Kidney epithelial cell (primary cell): Measurements from ENCODE around the gene MC1R. TPM values are rescaled to one million over a fixed set of nuclear protein-coding genes. Genes with fewer than 3 reads are reported as not detected.

Experiments used
- DNase-seq: peaks from one replicate; pipeline ENCODE4 v3.0.0-alpha.2; 2010; ENCODE audit warnings: low read depth
- H3K27me3 ChIP-seq: 2 replicates; pipeline ENCODE4 v1.6.0; 2011; ENCODE audit warnings: low read length; ENCODE audit not compliant: control insufficient read depth, insufficient read depth
- H3K36me3 ChIP-seq: 2 replicates; pipeline ENCODE4 v1.5.1; 2011; ENCODE audit warnings: low read length; ENCODE audit not compliant: control insufficient read depth, insufficient read depth
- H3K4me3 ChIP-seq: 2 replicates; pipeline ENCODE4 v1.5.1; 2011; ENCODE audit warnings: low read depth, mild to moderate bottlenecking, control low read depth, low read length
- CTCF ChIP-seq: IDR thresholded peaks from 2 replicates; pipeline ENCODE4 v1.5.1; 2011; ENCODE audit warnings: mild to moderate bottlenecking, moderate library complexity, low read length, control low read depth, inconsistent platforms; ENCODE audit not compliant: insufficient read depth, poor library complexity, severe bottlenecking
- total RNA-seq: library from RNA; depleted of rRNA; stranded (reverse); fragments of >200 nt; gene quantifications from 2 replicates; pipeline ENCODE4 v1.2.3, GENCODE V29; 2015

Gene MC1R
- total RNA-seq, 1 donor from 2014 or later = 3.0 TPM

- no peak for DNase-seq
- Histone ChIP-seq H3K36me3 (peaks cover 7% of the 10 kb centered on the region), H3K4me3 (no peak overlapping the region), H3K27me3 (no peaks in the 10 kb centered on the region)
- TF ChIP-seq CTCF = no peak
These were observed 31.4 kb upstream of the MC1R start for GRCh38 chr16:89887243-89887642.

- no peak for DNase-seq
- no peak for TF ChIP-seq CTCF
- H3K36me3 ChIP-seq = peaks cover 4% of the 10 kb centered on the region
- no peak overlapping the region for H3K4me3 ChIP-seq
- no peaks in the 10 kb centered on the region for H3K27me3 ChIP-seq
These were observed 28.5 kb upstream of the MC1R start for GRCh38 chr16:89890200-89890599.

- Histone ChIP-seq H3K36me3 (peaks cover 3% of the 10 kb centered on the region), H3K4me3 (no peak overlapping the region), H3K27me3 (no peaks in the 10 kb centered on the region)
- no peak for DNase-seq
- no peak for TF ChIP-seq CTCF
These were observed 27.6 kb upstream of the MC1R start for GRCh38 chr16:89890886-89891657.

GRCh38 chr16:89892055-89892630 lies 26.5 kb upstream of the MC1R start:
- DNase-seq = no peak
- Histone ChIP-seq H3K4me3 (no peak overlapping the region), H3K27me3 (no peaks in the 10 kb centered on the region), H3K36me3 (peaks cover 3% of the 10 kb centered on the region)
- TF ChIP-seq CTCF = no peak

- H3K36me3 ChIP-seq = peaks cover 3% of the 10 kb centered on the region
- no peak for TF ChIP-seq CTCF
- H3K27me3 ChIP-seq = no peaks in the 10 kb centered on the region
- no peak for DNase-seq
- no peak overlapping the region for H3K4me3 ChIP-seq
These were observed 26.0 kb upstream of the MC1R start for GRCh38 chr16:89892635-89893034.
